Right lobe of liver (tissue), 4 donors: ENCODE results near the gene CDIPT.

ENCODE experiments used
- CTCF ChIP-seq, 4 donors: fragments of 200-600 bp in 3 of 4; fragments of 450-650 bp in 1 of 4; IDR thresholded peaks; one replicate each; pipeline versions ENCODE4 v1.5.1 to v1.8.0; 2016 to 2022; ENCODE audit warnings: antibody characterized with exemption in 4 of 4, mild to moderate bottlenecking in 2 of 4
- POLR2A ChIP-seq: fragments of 450-650 bp; IDR thresholded peaks from one replicate; pipeline ENCODE4 v1.6.1; 2017; ENCODE audit warnings: antibody characterized with exemption, mild to moderate bottlenecking
- donor health status: DM: no; HTN: no; CAD: no.
- donor health status: DM: no; HTN: no; CAD: no.
- donor health status: DM: no; HTN: yes; CAD: no.

GRCh38 chr16:29871822-29872546 lies 9.0 kb upstream of the CDIPT start:
- TF ChIP-seq CTCF (IDR thresholded peaks at IDR 0.05) (no peak), POLR2A (no peak)
